MM.1S (cell line): ENCODE measurements around the gene WWTR1.

Experiments used
- CTCF ChIP-seq: fragments of 300-600 bp; sonication (generic); IDR thresholded peaks from 2 replicates; pipeline ENCODE4 v1.5.1; 2016; ENCODE audit warnings: antibody characterized with exemption, low read length, mixed read lengths
- EZH2 ChIP-seq: fragments of 300-600 bp; sonication (generic); optimal IDR thresholded peaks from 2 replicates; pipeline ENCODE3; 2017; ENCODE audit warnings: low read depth, mild to moderate bottlenecking, antibody characterized with exemption, low read length, mixed read lengths
- EZH2phosphoT487 ChIP-seq: fragments of 300-600 bp; sonication (generic); IDR thresholded peaks from 2 replicates; pipeline ENCODE4 v1.6.1; 2018; ENCODE audit warnings: antibody characterized with exemption, low read length

- TF ChIP-seq CTCF: no peak
- no peak for TF ChIP-seq EZH2
- no peak for TF ChIP-seq EZH2phosphoT487
Observed at GRCh38 chr3:149536429-149536828, 121.4 kb downstream of the WWTR1 start.
